SK-N-SH (cell line): Measurements from ENCODE around the gene CDH23. TPM values are rescaled to one million over a fixed set of nuclear protein-coding genes. Genes with fewer than 3 reads are reported as not detected.

Source experiments
- CTCF ChIA-PET: fragments of 300-600, 350-600 bp; formaldehyde crosslinking; extraction: SDS; loops from one replicate; lab custom pipeline; 2021; lab: Yijun Ruan, JAX
- POLR2A ChIA-PET: fragments of 350-600 bp; sonication (Branson Sonifier 250); formaldehyde crosslinking; extraction: SDS; loops from one replicate; lab custom pipeline; 2020; ENCODE audit warnings: antibody characterized with exemption, inconsistent platforms; lab: Yijun Ruan, JAX
- DNase-seq: peaks from one replicate; pipeline ENCODE4 v3.0.0; 2012
- H2AFZ ChIP-seq: fragments of 200-600 bp; sonication (generic); 2 replicates; pipeline ENCODE4 v1.8.1; 2016; ENCODE audit warnings: antibody characterized with exemption, mild to moderate bottlenecking, low read depth
- H3F3A ChIP-seq: fragments of 200-600 bp; sonication (generic); replicated peaks from 2 replicates; pipeline ENCODE3; 2016; ENCODE audit warnings: antibody characterized with exemption, mild to moderate bottlenecking; ENCODE audit not compliant: insufficient read depth
- H3K27ac ChIP-seq, 2 experiments: fragments of 200-500 bp in 1 of 2; fragments of 200-600 bp in 1 of 2; sonication (Bioruptor generic) in 1 of 2; sonication (generic), shearing (Covaris generic) in 1 of 2; 2 replicates each; pipeline versions ENCODE4 v1.5.1 to v1.6.1; 2014 to 2016; ENCODE audit warnings: low read depth in 2 of 2, inconsistent platforms in 1 of 2, low read length in 1 of 2, mild to moderate bottlenecking in 1 of 2, mixed read lengths in 1 of 2
- H3K27me3 ChIP-seq: fragments of 200-600 bp; sonication (generic), shearing (Covaris generic); 2 replicates; pipeline ENCODE4 v1.6.1; 2016; ENCODE audit warnings: mixed run types; ENCODE audit not compliant: insufficient read depth
- H3K36me3 ChIP-seq, 2 experiments: fragments of 200-500 bp in 1 of 2; fragments of 200-600 bp in 1 of 2; sonication (Bioruptor generic) in 1 of 2; sonication (generic) in 1 of 2; replicated peaks in 1 of 2; 2 replicates each; pipeline versions ENCODE3 to v1.5.1; 2014 to 2016; ENCODE audit warnings: low read length in 1 of 2, mild to moderate bottlenecking in 1 of 2; ENCODE audit not compliant: insufficient read depth in 2 of 2, control insufficient read depth in 1 of 2
- H3K4me1 ChIP-seq, 2 experiments: fragments of 200-500 bp in 1 of 2; fragments of 200-600 bp in 1 of 2; sonication (Bioruptor generic) in 1 of 2; sonication (generic), shearing (Covaris generic) in 1 of 2; 2 replicates each; pipeline versions ENCODE4 v1.5.1 to v1.6.1; 2014 to 2016; ENCODE audit warnings: low read depth in 1 of 2, low read length in 1 of 2, mixed run types in 1 of 2; ENCODE audit not compliant: insufficient read depth in 2 of 2, control insufficient read depth in 1 of 2
- H3K4me2 ChIP-seq: fragments of 200-600 bp; sonication (generic), shearing (Covaris generic); 2 replicates; pipeline ENCODE4 v1.6.1; 2017; ENCODE audit warnings: mixed run types
- H3K4me3 ChIP-seq, 2 experiments: fragments of 200-500 bp in 1 of 2; fragments of 200-600 bp in 1 of 2; sonication (Bioruptor generic) in 1 of 2; sonication (generic), shearing (Covaris generic) in 1 of 2; 2 replicates each; pipeline versions ENCODE4 v1.5.1 to v1.8.1; 2014 to 2016; ENCODE audit warnings: low read depth in 2 of 2, inconsistent platforms in 1 of 2, low read length in 1 of 2, mild to moderate bottlenecking in 1 of 2, mixed read lengths in 1 of 2, moderate library complexity in 1 of 2
- H3K79me2 ChIP-seq: fragments of 200-600 bp; sonication (generic); 2 replicates; pipeline ENCODE4 v1.8.1; 2017; ENCODE audit warnings: mild to moderate bottlenecking; ENCODE audit not compliant: insufficient read depth
- H3K9ac ChIP-seq: fragments of 200-600 bp; sonication (generic); 2 replicates; pipeline ENCODE4 v1.6.1; 2017; ENCODE audit warnings: mixed run types
- H3K9me2 ChIP-seq: fragments of 200-600 bp; sonication (generic); 2 replicates; pipeline ENCODE4 v1.6.1; 2017; ENCODE audit warnings: mixed run types
- H3K9me3 ChIP-seq: fragments of 200-600 bp; sonication (generic); 2 replicates; pipeline ENCODE4 v1.6.1; 2017; ENCODE audit warnings: mixed run types, mild to moderate bottlenecking, moderate library complexity
- H4K20me1 ChIP-seq: fragments of 200-600 bp; sonication (generic); 2 replicates; pipeline ENCODE4 v1.6.1; 2017; ENCODE audit warnings: mild to moderate bottlenecking, mixed run types; ENCODE audit not compliant: insufficient read depth
- CHD2 ChIP-seq: fragments of 150-350 bp; IDR thresholded peaks from 2 replicates; pipeline ENCODE4 v1.6.1; 2018; ENCODE audit warnings: low read length; ENCODE audit not compliant: partially characterized antibody
- EP300 ChIP-seq, 2 experiments: IDR thresholded peaks; 2 replicates each; pipeline versions ENCODE4 v1.4.0 to v1.6.1; 2012; ENCODE audit warnings: borderline replicate concordance in 1 of 2, low read depth in 1 of 2, low read length in 1 of 2
- EZH2phosphoT487 ChIP-seq: fragments of 200-600 bp; sonication (generic); IDR thresholded peaks from 2 replicates; pipeline ENCODE4 v1.6.1; 2017; ENCODE audit warnings: low read depth, mixed run types, mild to moderate bottlenecking, antibody characterized with exemption, moderate library complexity, borderline replicate concordance
- FOXJ3 ChIP-seq: sonication (generic); formaldehyde crosslinking; IDR thresholded peaks from 2 replicates; pipeline ENCODE4 v1.5.1; 2020; ENCODE audit warnings: mild to moderate bottlenecking, missing genetic modification reagents
- FOXM1 ChIP-seq: IDR thresholded peaks from 2 replicates; pipeline ENCODE4 v1.4.0; 2012; ENCODE audit warnings: low read depth, mild to moderate bottlenecking
- GABPA ChIP-seq: IDR thresholded peaks from 2 replicates; pipeline ENCODE4 v1.4.0; 2012; ENCODE audit warnings: low read depth, mild to moderate bottlenecking
- JUND ChIP-seq: IDR thresholded peaks from 2 replicates; pipeline ENCODE4 v1.4.0; 2012
- MEF2A ChIP-seq: IDR thresholded peaks from 2 replicates; pipeline ENCODE4 v1.4.0; 2012; ENCODE audit warnings: low read depth, borderline replicate concordance
- MXI1 ChIP-seq: IDR thresholded peaks from 2 replicates; pipeline ENCODE4 v1.6.1; 2012; ENCODE audit warnings: mild to moderate bottlenecking, low read depth, low read length, improper control_type of control experiment
- NFIC ChIP-seq: IDR thresholded peaks from 2 replicates; pipeline ENCODE4 v1.4.0; 2012; ENCODE audit warnings: borderline replicate concordance
- POLR2AphosphoS5 ChIP-seq: IDR thresholded peaks from 2 replicates; pipeline ENCODE4 v1.6.1; 2012; ENCODE audit warnings: low read depth, low read length
- RAD21 ChIP-seq: IDR thresholded peaks from 2 replicates; pipeline ENCODE4 v1.6.1; 2012; ENCODE audit warnings: mild to moderate bottlenecking, low read length
- REST ChIP-seq: IDR thresholded peaks from 2 replicates; pipeline ENCODE4 v1.6.1; 2012; ENCODE audit warnings: mild to moderate bottlenecking, low read depth, low read length, moderate library complexity
- RFX5 ChIP-seq: IDR thresholded peaks from 2 replicates; pipeline ENCODE4 v1.6.1; 2012; ENCODE audit warnings: mild to moderate bottlenecking, improper control_type of control experiment, low read length
- RXRA ChIP-seq: IDR thresholded peaks from 2 replicates; pipeline ENCODE4 v1.4.0; 2012; ENCODE audit warnings: low read depth, mild to moderate bottlenecking, borderline replicate concordance
- SIN3A ChIP-seq: IDR thresholded peaks from 2 replicates; pipeline ENCODE4 v1.6.1; 2012; ENCODE audit warnings: low read depth, mild to moderate bottlenecking, low read length, moderate library complexity, borderline replicate concordance
- SMC3 ChIP-seq: IDR thresholded peaks from 2 replicates; pipeline ENCODE4 v1.6.1; 2012; ENCODE audit warnings: low read depth, low read length, improper control_type of control experiment
- TAF1 ChIP-seq: IDR thresholded peaks from 2 replicates; pipeline ENCODE4 v1.6.1; 2012; ENCODE audit warnings: low read depth, mild to moderate bottlenecking, low read length, moderate library complexity, borderline replicate concordance
- TCF12 ChIP-seq: IDR thresholded peaks from 2 replicates; pipeline ENCODE4 v1.4.0; 2012
- TEAD4 ChIP-seq: IDR thresholded peaks from 2 replicates; pipeline ENCODE4 v1.4.0; 2012; ENCODE audit warnings: mild to moderate bottlenecking, borderline replicate concordance; ENCODE audit not compliant: insufficient read depth
- USF2 ChIP-seq: fragments of 150-350 bp; IDR thresholded peaks from 2 replicates; pipeline ENCODE4 v1.6.1; 2017; ENCODE audit warnings: antibody characterized with exemption, low read length, low read depth, borderline replicate concordance
- YY1 ChIP-seq: IDR thresholded peaks from 2 replicates; pipeline ENCODE4 v1.4.0; 2012; ENCODE audit warnings: low read depth, mild to moderate bottlenecking
- WGBS: methylation state at CpG from one replicate; pipeline ENCODE4 v1.1.6; 2017; ENCODE audit warnings: low lambda C conversion rate; 5-methylcytosine and 5-hydroxymethylcytosine counted together
- polyA plus RNA-seq, 3 experiments: library from polyadenylated mRNA; depleted of rRNA; stranded (reverse); fragments of >200 nt; gene quantifications; 2 replicates each; pipeline ENCODE4 v1.2.3, GENCODE V29; 2012
- TF ChIP-seq, protein P1 (sequence below): fragments of 200-600 bp; sonication (generic); IDR thresholded peaks from 2 replicates; pipeline ENCODE4 v1.6.1; 2017; ENCODE audit warnings: antibody characterized with exemption, mild to moderate bottlenecking, moderate library complexity

CDH23 gene
- polyA plus RNA-seq, 1 of the 3 experiments (the other 2 are of a cell fraction) = 0.03 TPM

DNA sequence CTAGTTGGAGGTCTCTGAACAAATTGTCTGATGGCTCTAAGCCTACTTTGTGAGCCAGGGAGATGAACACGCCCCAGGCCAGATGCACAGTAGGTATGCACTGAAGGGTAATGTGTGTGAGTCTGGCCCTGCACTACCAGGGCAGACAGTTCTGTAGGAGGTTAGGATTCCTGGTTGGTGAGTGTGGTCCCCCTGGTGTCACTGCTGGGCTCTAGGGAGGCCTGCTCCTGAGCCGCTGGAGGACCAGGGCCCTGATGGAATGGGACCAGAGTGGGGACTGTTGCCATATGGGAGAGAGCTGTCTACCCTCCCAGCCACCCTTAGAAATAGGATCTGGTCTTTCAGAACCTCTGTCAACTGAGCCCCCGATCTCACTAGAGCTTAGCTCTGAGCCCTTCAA, 42.0 kb downstream of the CDH23 start:
- TF ChIP-seq EZH2phosphoT487 = no peak
- TF ChIP-seq GABPA = no peak
- TF ChIP-seq TAF1 = no peak
- no peak for TF ChIP-seq SMC3
- TF ChIP-seq MXI1 = no peak
- no peak for TF ChIP-seq RXRA
- TF ChIP-seq FOXM1 = no peak
- no peak for TF ChIP-seq REST
- TF ChIP-seq TCF12 = no peak
- TF ChIP-seq RFX5 = no peak
- TF ChIP-seq FOXJ3 (CRISPR knock-in tag) = no peak
- no peak for TF ChIP-seq CHD2
- no peak for TF ChIP-seq JUND
- no peak for TF ChIP-seq EP300 (IDR thresholded peaks at IDR 0.05; ENCODE audit: borderline replicate concordance in 1 of 2, low read depth in 1 of 2, low read length in 1 of 2)
- no peak for TF ChIP-seq NFIC
- POLR2A ChIA-PET = no interaction called here
- Histone ChIP-seq H3K9me2 (no peaks in the 10 kb centered on the region), H3K4me3 (no peak overlapping the region), H3K4me1 (no peaks in the 10 kb centered on the region; a peak in 1 of 4 replicates), H3F3A (no peaks in the 10 kb centered on the region), H3K9me3 (no peaks in the 10 kb centered on the region), H3K79me2 (no peaks in the 10 kb centered on the region), H3K4me2 (no peak overlapping the region), H3K36me3 (no peaks in the 10 kb centered on the region), H4K20me1 (no peaks in the 10 kb centered on the region), H3K9ac (no peak overlapping the region), H2AFZ (no peak overlapping the region), H3K27ac (no peak overlapping the region), H3K27me3 (peaks cover 16% of the 10 kb centered on the region; the same call in 1 of the 2 replicates)
- 37% methylated on average over 2 of the region's 3 CpGs for WGBS
- CTCF ChIA-PET = interaction anchor here (1.3 kb wide), 1 partner anchor 131 kb away, joined by 3 read pairs; no protein-coding TSS in a partner anchor
- no peak for DNase-seq

DNA sequence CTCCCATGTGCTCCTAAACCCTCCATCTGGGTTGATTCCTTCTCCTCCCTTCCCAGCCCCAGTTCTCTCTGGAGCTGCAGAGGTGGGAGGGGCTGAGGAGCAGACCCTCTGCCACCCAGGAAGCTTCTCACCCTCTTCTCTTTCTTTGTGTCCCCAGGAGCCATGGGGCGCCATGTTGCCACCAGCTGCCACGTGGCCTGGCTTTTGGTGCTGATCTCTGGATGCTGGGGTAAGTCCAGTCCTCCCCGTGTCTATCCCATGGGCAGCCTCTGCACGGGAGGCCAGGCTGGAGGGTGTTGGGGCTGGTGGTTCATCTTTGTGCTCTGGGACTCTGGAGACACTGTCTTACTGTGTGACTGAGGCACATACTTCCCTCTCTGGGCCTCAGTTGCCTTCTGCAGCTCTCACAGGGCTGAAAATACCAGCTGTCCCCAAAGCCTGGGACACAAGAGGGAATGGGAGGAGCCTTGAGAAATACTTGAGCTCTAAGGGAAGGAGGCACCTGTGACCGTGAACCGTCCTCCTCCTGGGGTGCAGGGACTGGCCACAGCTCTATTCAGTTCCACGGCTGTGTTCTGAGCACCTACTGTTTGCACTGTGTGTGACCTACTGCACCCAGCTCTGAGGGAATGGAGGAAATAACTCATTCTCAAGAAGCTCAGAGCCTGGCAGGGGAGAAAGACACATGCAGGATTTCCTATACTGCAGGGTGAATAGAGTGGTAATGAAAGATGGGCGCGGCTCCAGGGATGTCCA, 43.1 kb downstream of the CDH23 start:
- CTCF ChIA-PET = no interaction called here
- TF ChIP-seq RFX5 = no peak
- TF ChIP-seq FOXJ3 (CRISPR knock-in tag) = no peak
- no peak for TF ChIP-seq SMC3
- no peak for TF ChIP-seq YY1
- TF ChIP-seq RAD21 = no peak
- no peak for TF ChIP-seq SIN3A
- no peak for TF ChIP-seq JUND
- no peak for TF ChIP-seq NFIC
- TF ChIP-seq, protein P1, sequence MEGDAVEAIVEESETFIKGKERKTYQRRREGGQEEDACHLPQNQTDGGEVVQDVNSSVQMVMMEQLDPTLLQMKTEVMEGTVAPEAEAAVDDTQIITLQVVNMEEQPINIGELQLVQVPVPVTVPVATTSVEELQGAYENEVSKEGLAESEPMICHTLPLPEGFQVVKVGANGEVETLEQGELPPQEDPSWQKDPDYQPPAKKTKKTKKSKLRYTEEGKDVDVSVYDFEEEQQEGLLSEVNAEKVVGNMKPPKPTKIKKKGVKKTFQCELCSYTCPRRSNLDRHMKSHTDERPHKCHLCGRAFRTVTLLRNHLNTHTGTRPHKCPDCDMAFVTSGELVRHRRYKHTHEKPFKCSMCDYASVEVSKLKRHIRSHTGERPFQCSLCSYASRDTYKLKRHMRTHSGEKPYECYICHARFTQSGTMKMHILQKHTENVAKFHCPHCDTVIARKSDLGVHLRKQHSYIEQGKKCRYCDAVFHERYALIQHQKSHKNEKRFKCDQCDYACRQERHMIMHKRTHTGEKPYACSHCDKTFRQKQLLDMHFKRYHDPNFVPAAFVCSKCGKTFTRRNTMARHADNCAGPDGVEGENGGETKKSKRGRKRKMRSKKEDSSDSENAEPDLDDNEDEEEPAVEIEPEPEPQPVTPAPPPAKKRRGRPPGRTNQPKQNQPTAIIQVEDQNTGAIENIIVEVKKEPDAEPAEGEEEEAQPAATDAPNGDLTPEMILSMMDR = no peak
- no peak for TF ChIP-seq TEAD4
- TF ChIP-seq MEF2A = no peak
- TF ChIP-seq POLR2AphosphoS5 = no peak
- no peak for TF ChIP-seq USF2
- no peak for TF ChIP-seq GABPA

More for the DNA sequence above, 43.1 kb downstream of the CDH23 start:
- no peaks in the 10 kb centered on the region for H3K9me3 ChIP-seq
- POLR2A ChIA-PET = no interaction called here
- H3K27me3 ChIP-seq = peaks cover 27% of the 10 kb centered on the region; the same call in 1 of the 2 replicates
- DNase-seq = no peak
- H3K4me3 ChIP-seq = no peak overlapping the region
- no peak overlapping the region for H3K27ac ChIP-seq
- no peaks in the 10 kb centered on the region for H3K9me2 ChIP-seq
- no peak overlapping the region for H3K9ac ChIP-seq
- no peaks in the 10 kb centered on the region for H3K36me3 ChIP-seq
- H3K4me1 ChIP-seq = no peaks in the 10 kb centered on the region; a peak in 1 of 4 replicates
- WGBS = 50% methylated on average over 9 of the region's 9 CpGs
- H4K20me1 ChIP-seq = no peaks in the 10 kb centered on the region
- H3F3A ChIP-seq = no peaks in the 10 kb centered on the region
- H2AFZ ChIP-seq = no peak overlapping the region
- H3K4me2 ChIP-seq = no peak overlapping the region
- no peaks in the 10 kb centered on the region for H3K79me2 ChIP-seq
